ENCODE measurements around the gene TMC6.
"Not testable (repeated sequence)": the region's sequence is repeated elsewhere in the genome, so short reads cannot be mapped to it uniquely, and the experiment has no call there.

The TMC6 gene

GRCh38 chr17:78072961-78073360, 55.6 kb downstream of the TMC6 start:
- H3K27ac ChIP-seq (ENCODE audit: low read length): no peak overlapping the region
- H3K9me3 ChIP-seq (ENCODE audit: control insufficient read depth in 1 of 2, low read length in 2 of 2): no peaks in the 10 kb centered on the region
- no peaks in the 10 kb centered on the region for H3K27me3 ChIP-seq (ENCODE audit: low read depth, low read length)
- H3K36me3 ChIP-seq (ENCODE audit: control insufficient read depth in 1 of 2, insufficient read depth in 2 of 2, low read length in 2 of 2): peaks cover 68 to 73% of the 10 kb centered on the region in 2 donors
- H3K4me3 ChIP-seq (ENCODE audit: low read depth in 1 of 2, low read length in 2 of 2): no peak overlapping the region
- no peaks in the 10 kb centered on the region for H3K4me1 ChIP-seq (ENCODE audit: control insufficient read depth in 1 of 2, insufficient read depth in 2 of 2, low read length in 2 of 2)

GRCh38 chr17:78069695-78070094, 58.9 kb downstream of the TMC6 start:
- Histone ChIP-seq H3K27me3 (ENCODE audit: low read depth, low read length) (no peaks in the 10 kb centered on the region), H3K27ac (ENCODE audit: low read length) (no peak overlapping the region), H3K9me3 (ENCODE audit: control insufficient read depth in 1 of 2, low read length in 2 of 2) (no peaks in the 10 kb centered on the region), H3K4me1 (ENCODE audit: control insufficient read depth in 1 of 2, insufficient read depth in 2 of 2, low read length in 2 of 2) (no peaks in the 10 kb centered on the region), H3K4me3 (ENCODE audit: low read depth in 1 of 2, low read length in 2 of 2) (no peak overlapping the region), H3K36me3 (ENCODE audit: control insufficient read depth in 1 of 2, insufficient read depth in 2 of 2, low read length in 2 of 2) (peaks cover 52 to 57% of the 10 kb centered on the region in 2 donors)

- H3K27ac ChIP-seq (ENCODE audit: low read length); H3K9me3 ChIP-seq (ENCODE audit: control insufficient read depth in 1 of 2, low read length in 2 of 2); H3K4me1 ChIP-seq (ENCODE audit: control insufficient read depth in 1 of 2, insufficient read depth in 2 of 2, low read length in 2 of 2); H3K4me3 ChIP-seq (ENCODE audit: low read depth in 1 of 2, low read length in 2 of 2); H3K27me3 ChIP-seq (ENCODE audit: low read depth, low read length): not testable (repeated sequence)
- peaks cover 28 to 34% of the 10 kb centered on the region in 2 donors for H3K36me3 ChIP-seq (ENCODE audit: control insufficient read depth in 1 of 2, insufficient read depth in 2 of 2, low read length in 2 of 2)
Observed at GRCh38 chr17:78066976-78067375, 61.6 kb downstream of the TMC6 start.

- no peaks in the 10 kb centered on the region for H3K4me1 ChIP-seq (ENCODE audit: control insufficient read depth in 1 of 2, insufficient read depth in 2 of 2, low read length in 2 of 2)
- no peaks in the 10 kb centered on the region for H3K9me3 ChIP-seq (ENCODE audit: control insufficient read depth in 1 of 2, low read length in 2 of 2)
- H3K27me3 ChIP-seq (ENCODE audit: low read depth, low read length): no peaks in the 10 kb centered on the region
- H3K4me3 ChIP-seq (ENCODE audit: low read depth in 1 of 2, low read length in 2 of 2): no peak overlapping the region
- H3K36me3 ChIP-seq (ENCODE audit: control insufficient read depth in 1 of 2, insufficient read depth in 2 of 2, low read length in 2 of 2): peaks cover 13 to 23% of the 10 kb centered on the region in 2 donors
- no peak overlapping the region for H3K27ac ChIP-seq (ENCODE audit: low read length)
Observed at GRCh38 chr17:78064708-78065107, 63.8 kb downstream of the TMC6 start.

- no peaks in the 10 kb centered on the region for H3K9me3 ChIP-seq (ENCODE audit: control insufficient read depth in 1 of 2, low read length in 2 of 2)
- no peak overlapping the region for H3K27ac ChIP-seq (ENCODE audit: low read length)
- H3K4me1 ChIP-seq (ENCODE audit: control insufficient read depth in 1 of 2, insufficient read depth in 2 of 2, low read length in 2 of 2): peaks cover 0 to 6% of the 10 kb centered on the region in 2 donors
- no peak overlapping the region for H3K4me3 ChIP-seq (ENCODE audit: low read depth in 1 of 2, low read length in 2 of 2)
- peaks cover 8 to 16% of the 10 kb centered on the region in 2 donors for H3K36me3 ChIP-seq (ENCODE audit: control insufficient read depth in 1 of 2, insufficient read depth in 2 of 2, low read length in 2 of 2)
- H3K27me3 ChIP-seq (ENCODE audit: low read depth, low read length): no peaks in the 10 kb centered on the region
Observed at GRCh38 chr17:78063489-78063888, 65.1 kb downstream of the TMC6 start.

GRCh38 chr17:78062596-78062995, 66.0 kb downstream of the TMC6 start:
- peaks cover 4 to 11% of the 10 kb centered on the region in 2 donors for H3K36me3 ChIP-seq (ENCODE audit: control insufficient read depth in 1 of 2, insufficient read depth in 2 of 2, low read length in 2 of 2)
- peaks cover 0 to 13% of the 10 kb centered on the region in 2 donors for H3K4me1 ChIP-seq (ENCODE audit: control insufficient read depth in 1 of 2, insufficient read depth in 2 of 2, low read length in 2 of 2)
- H3K27ac ChIP-seq (ENCODE audit: low read length): no peak overlapping the region
- H3K9me3 ChIP-seq (ENCODE audit: control insufficient read depth in 1 of 2, low read length in 2 of 2): no peaks in the 10 kb centered on the region
- H3K27me3 ChIP-seq (ENCODE audit: low read depth, low read length): no peaks in the 10 kb centered on the region
- no peak overlapping the region for H3K4me3 ChIP-seq (ENCODE audit: low read depth in 1 of 2, low read length in 2 of 2)
